Thoracic aorta endothelial cell (primary cell): ENCODE measurements around the gene CITED2. TPM values are rescaled to one million over a fixed set of nuclear protein-coding genes. Genes with fewer than 3 reads are reported as not detected.

Experiments used
- total RNA-seq: library from RNA; depleted of rRNA; stranded (reverse); fragments of >200 nt; gene quantifications from 2 replicates; pipeline ENCODE4 v1.2.3, GENCODE V29; 2012

The CITED2 gene
- 47.6 and 57.9 TPM in 2 replicates for total RNA-seq

GRCh38 chr6:139374357-139375225, at the start of gene CITED2:
CITED2 (minus strand) TSS chr6:139374648; CDS start chr6:139373944, 704 bp downstream.

Other genes with a start within 250 kb of the CITED2 start
- gene HECA, start 239.6 kb downstream of the CITED2 start, total RNA-seq, result 27.3 and 36.8 TPM in 2 replicates
- under 0.01 and 0.22 TPM in 2 replicates for gene TXLNB, start 82.7 kb downstream of the CITED2 start, total RNA-seq